DMS53 treated with DMSO at 0.1 percent for 48 hours (cell line): Measurements from ENCODE around the gene TMEM156.
A peak's percentile ranks its signal among the peaks of the same experiment; 100 is the strongest.
"Not testable (repeated sequence)": the region's sequence is repeated elsewhere in the genome, so short reads cannot be mapped to it uniquely, and the experiment has no call there.

ENCODE experiments used
- DNase-seq: peaks from one replicate; lab custom pipeline; 2025; ENCODE audit not compliant: unreplicated experiment; lab: John Stamatoyannopoulos, UW

TMEM156 gene

GRCh38 chr4:38993683-38994082 is 38.5 kb downstream of the TMEM156 start:
- no peak for DNase-seq

GRCh38 chr4:38990241-38990640 is 42.0 kb downstream of the TMEM156 start:
- no peak for DNase-seq

- DNase-seq = no peak
These were observed 42.7 kb downstream of the TMEM156 start for GRCh38 chr4:38989487-38989886.

- not testable (repeated sequence) for DNase-seq
These were observed 43.9 kb downstream of the TMEM156 start for GRCh38 chr4:38988353-38988752.

- no peak for DNase-seq
These were observed 44.7 kb downstream of the TMEM156 start for GRCh38 chr4:38987491-38987890.

GRCh38 chr4:38985410-38986100 is 46.7 kb downstream of the TMEM156 start:
- DNase-seq = no peak

- DNase-seq = no peak
These were observed 48.2 kb downstream of the TMEM156 start for GRCh38 chr4:38983787-38984598.

- no peak for DNase-seq
These were observed 48.9 kb downstream of the TMEM156 start for GRCh38 chr4:38983291-38983690.

- no peak for DNase-seq
These were observed 49.7 kb downstream of the TMEM156 start for GRCh38 chr4:38982361-38983095.

- no peak for DNase-seq
These were observed 51.1 kb downstream of the TMEM156 start for GRCh38 chr4:38980903-38981676.

GRCh38 chr4:38979511-38980230 is 52.5 kb downstream of the TMEM156 start:
- no peak for DNase-seq

GRCh38 chr4:38979081-38979480 is 53.1 kb downstream of the TMEM156 start:
- no peak for DNase-seq

GRCh38 chr4:38976308-38976707 is 55.9 kb downstream of the TMEM156 start:
- no peak for DNase-seq

GRCh38 chr4:38968668-38969067 is 63.5 kb downstream of the TMEM156 start:
- DNase-seq = no peak

GRCh38 chr4:38967260-38968095 is 64.7 kb downstream of the TMEM156 start:
- DNase-seq = peak; percentile 86

GRCh38 chr4:38965866-38966265 is 66.3 kb downstream of the TMEM156 start:
- peak; percentile 55 for DNase-seq

- DNase-seq = no peak
These were observed 67.0 kb downstream of the TMEM156 start for GRCh38 chr4:38964942-38965775.

- DNase-seq = not testable (repeated sequence)
These were observed 73.0 kb downstream of the TMEM156 start for GRCh38 chr4:38959248-38959647.
